ENCODE measurements around the gene MSH5.

- TF ChIP-seq, protein P1, sequence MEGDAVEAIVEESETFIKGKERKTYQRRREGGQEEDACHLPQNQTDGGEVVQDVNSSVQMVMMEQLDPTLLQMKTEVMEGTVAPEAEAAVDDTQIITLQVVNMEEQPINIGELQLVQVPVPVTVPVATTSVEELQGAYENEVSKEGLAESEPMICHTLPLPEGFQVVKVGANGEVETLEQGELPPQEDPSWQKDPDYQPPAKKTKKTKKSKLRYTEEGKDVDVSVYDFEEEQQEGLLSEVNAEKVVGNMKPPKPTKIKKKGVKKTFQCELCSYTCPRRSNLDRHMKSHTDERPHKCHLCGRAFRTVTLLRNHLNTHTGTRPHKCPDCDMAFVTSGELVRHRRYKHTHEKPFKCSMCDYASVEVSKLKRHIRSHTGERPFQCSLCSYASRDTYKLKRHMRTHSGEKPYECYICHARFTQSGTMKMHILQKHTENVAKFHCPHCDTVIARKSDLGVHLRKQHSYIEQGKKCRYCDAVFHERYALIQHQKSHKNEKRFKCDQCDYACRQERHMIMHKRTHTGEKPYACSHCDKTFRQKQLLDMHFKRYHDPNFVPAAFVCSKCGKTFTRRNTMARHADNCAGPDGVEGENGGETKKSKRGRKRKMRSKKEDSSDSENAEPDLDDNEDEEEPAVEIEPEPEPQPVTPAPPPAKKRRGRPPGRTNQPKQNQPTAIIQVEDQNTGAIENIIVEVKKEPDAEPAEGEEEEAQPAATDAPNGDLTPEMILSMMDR (conservative IDR thresholded peaks at IDR 0.05 in 1 of 2, IDR thresholded peaks at IDR 0.05 in 1 of 2; ENCODE audit: extremely low read depth in 1 of 2, insufficient read depth in 1 of 2, low read depth in 1 of 2, low read length in 2 of 2): no peak
- TF ChIP-seq EZH2 (IDR thresholded peaks at IDR 0.05; ENCODE audit: borderline replicate concordance, low read length): no peak
Measured at GRCh38 chr6:31760790-31761189, 21.0 kb downstream of the MSH5 start.
